H1 (cell line): Measurements from ENCODE around the gene DDR2. TPM values are rescaled to one million over a fixed set of nuclear protein-coding genes. Genes with fewer than 3 reads are reported as not detected.

Source experiments
- CTCF ChIA-PET: fragments of 300-600 bp; sonication (Branson Sonifier 250); formaldehyde crosslinking; loops from one replicate; lab custom pipeline; 2021; ENCODE audit not compliant: partially characterized antibody; lab: Charles Lee
- POLR2A ChIA-PET: fragments of 300-600 bp; sonication (Branson Sonifier 250); formaldehyde crosslinking; loops from one replicate; lab custom pipeline; 2021; ENCODE audit warnings: inconsistent platforms; ENCODE audit not compliant: partially characterized antibody; lab: Charles Lee
- DNase-seq, 2 experiments: peaks; one replicate each; pipeline versions ENCODE4 v3.0.0 to v3.0.0-alpha.2; 2010 to 2022; ENCODE audit warnings: low spot score in 2 of 2, low read depth in 1 of 2, mixed read lengths in 1 of 2
- FAIRE-seq: peaks from 2 replicates; lab custom pipeline; 2011; peaks lifted over from hg19 to GRCh38; lab: Jason Lieb, UNC
- H2AFZ ChIP-seq: 2 replicates; pipeline ENCODE4 v1.8.1; 2012; ENCODE audit warnings: low read length, inconsistent platforms
- H2AK5ac ChIP-seq: 2 replicates; pipeline ENCODE4 v1.6.1; 2013; ENCODE audit warnings: low read depth, low read length
- H2BK120ac ChIP-seq: replicated peaks from 2 replicates; pipeline ENCODE3; 2013; ENCODE audit warnings: low read depth, low read length, inconsistent platforms
- H2BK12ac ChIP-seq: 2 replicates; pipeline ENCODE4 v1.6.1; 2013; ENCODE audit warnings: low read depth, low read length
- H2BK15ac ChIP-seq: 2 replicates; pipeline ENCODE4 v1.6.1; 2013; ENCODE audit warnings: low read length
- H2BK20ac ChIP-seq: 2 replicates; pipeline ENCODE4 v1.6.1; 2013; ENCODE audit warnings: low read length
- H2BK5ac ChIP-seq: 2 replicates; pipeline ENCODE4 v1.6.1; 2013; ENCODE audit warnings: low read depth, low read length
- H3K14ac ChIP-seq: 2 replicates; pipeline ENCODE4 v1.6.1; 2013; ENCODE audit warnings: inconsistent platforms; ENCODE audit not compliant: insufficient read length
- H3K18ac ChIP-seq: 2 replicates; pipeline ENCODE4 v1.6.1; 2013; ENCODE audit warnings: low read length; ENCODE audit errors: extremely low read depth
- H3K23ac ChIP-seq: 2 replicates; pipeline ENCODE4 v1.6.1; 2013; ENCODE audit warnings: inconsistent platforms; ENCODE audit not compliant: insufficient read length
- H3K23me2 ChIP-seq: 2 replicates; pipeline ENCODE4 v1.6.1; 2013; ENCODE audit warnings: low read depth, low read length
- H3K27ac ChIP-seq: 2 replicates; pipeline ENCODE4 v1.6.1; 2011; ENCODE audit warnings: low read depth, low read length, inconsistent platforms
- H3K27me3 ChIP-seq, 4 experiments: replicated peaks in 1 of 4; 1 replicate in 1 of 4; 2 replicates in 3 of 4; pipeline versions ENCODE4 v1.6.1 to v1.8.1; 2011 to 2013; ENCODE audit warnings: low read length in 3 of 4, mild to moderate bottlenecking in 3 of 4, inconsistent platforms in 2 of 4, mixed read lengths in 2 of 4, moderate library complexity in 1 of 4; ENCODE audit not compliant: control insufficient read depth in 3 of 4, insufficient read depth in 3 of 4; ENCODE audit errors: extremely low read depth in 1 of 4
- H3K36me3 ChIP-seq, 4 experiments: 2 replicates each; pipeline versions ENCODE4 v1.6.1 to v1.8.1; 2011 to 2013; ENCODE audit warnings: mild to moderate bottlenecking in 4 of 4, low read length in 3 of 4, moderate library complexity in 2 of 4, control low read depth in 1 of 4, inconsistent platforms in 1 of 4; ENCODE audit not compliant: insufficient read depth in 4 of 4, control insufficient read depth in 2 of 4
- H3K4ac ChIP-seq: replicated peaks from 2 replicates; pipeline ENCODE3; 2013; ENCODE audit warnings: low read length, low read depth, mixed read lengths, inconsistent platforms; ENCODE audit not compliant: insufficient read length
- H3K4me1 ChIP-seq, 4 experiments: replicated peaks in 1 of 4; 1 replicate in 1 of 4; 2 replicates in 3 of 4; pipeline versions ENCODE4 v1.6.1 to v1.8.1; 2011 to 2013; ENCODE audit warnings: low read length in 3 of 4, inconsistent platforms in 2 of 4, mixed read lengths in 1 of 4; ENCODE audit not compliant: insufficient read depth in 4 of 4, control insufficient read depth in 3 of 4
- H3K4me2 ChIP-seq, 2 experiments: 2 replicates each; pipeline versions ENCODE4 v1.6.1 to v1.8.1; 2011 to 2013; ENCODE audit warnings: low read depth in 2 of 2, low read length in 2 of 2, control low read depth in 1 of 2, inconsistent platforms in 1 of 2, mild to moderate bottlenecking in 1 of 2; ENCODE audit not compliant: insufficient read depth in 1 of 2
- H3K4me3 ChIP-seq, 4 experiments: fragments of 200-600, 300-600 bp in 1 of 4; sonication (generic), shearing (Covaris generic), sonication (Bioruptor Twin) in 1 of 4; 2 replicates each; pipeline versions ENCODE4 v1.5.1 to v1.8.1; 2011 to 2016; ENCODE audit warnings: low read length in 4 of 4, low read depth in 3 of 4, control low read depth in 2 of 4, inconsistent platforms in 2 of 4, mild to moderate bottlenecking in 2 of 4, mixed read lengths in 1 of 4, moderate library complexity in 1 of 4; ENCODE audit not compliant: insufficient read depth in 2 of 4; ENCODE audit errors: extremely low read depth in 1 of 4
- H3K56ac ChIP-seq: replicated peaks from 2 replicates; pipeline ENCODE3; 2013; ENCODE audit warnings: low read depth, mild to moderate bottlenecking, mixed read lengths, low read length, inconsistent platforms; ENCODE audit not compliant: insufficient read length
- H3K79me1 ChIP-seq: 2 replicates; pipeline ENCODE4 v1.6.1; 2013; ENCODE audit warnings: low read depth, low read length, control low read depth
- H3K79me2 ChIP-seq, 2 experiments: 2 replicates each; pipeline versions ENCODE4 v1.6.1 to v1.8.1; 2012 to 2013; ENCODE audit warnings: low read length in 2 of 2, mild to moderate bottlenecking in 2 of 2, inconsistent platforms in 1 of 2; ENCODE audit not compliant: insufficient read depth in 2 of 2, control insufficient read depth in 1 of 2
- H3K9ac ChIP-seq, 4 experiments: replicated peaks in 1 of 4; 1 replicate in 1 of 4; 2 replicates in 3 of 4; pipeline versions ENCODE4 v1.6.1 to v1.8.1; 2011 to 2013; ENCODE audit warnings: low read depth in 3 of 4, low read length in 3 of 4, control low read depth in 2 of 4, mild to moderate bottlenecking in 2 of 4, moderate library complexity in 2 of 4, inconsistent platforms in 1 of 4; ENCODE audit errors: extremely low read depth in 1 of 4
- H3K9me3 ChIP-seq, 2 experiments: 2 replicates each; pipeline versions ENCODE4 v1.6.1 to v1.8.1; 2012 to 2013; ENCODE audit warnings: mild to moderate bottlenecking in 2 of 2, moderate library complexity in 2 of 2, control low read depth in 1 of 2, inconsistent platforms in 1 of 2, low read depth in 1 of 2, low read length in 1 of 2, mixed read lengths in 1 of 2; ENCODE audit not compliant: insufficient read depth in 2 of 2
- H4K20me1 ChIP-seq, 2 experiments: replicated peaks in 1 of 2; 2 replicates each; pipeline versions ENCODE3 to v1.8.1; 2011 to 2013; ENCODE audit warnings: inconsistent platforms in 2 of 2, low read length in 2 of 2, mild to moderate bottlenecking in 1 of 2; ENCODE audit not compliant: insufficient read depth in 2 of 2, control insufficient read depth in 1 of 2
- H4K5ac ChIP-seq: 2 replicates; pipeline ENCODE4 v1.6.1; 2013; ENCODE audit warnings: low read length, low read depth, mixed read lengths, inconsistent platforms; ENCODE audit not compliant: insufficient read length
- H4K8ac ChIP-seq: 2 replicates; pipeline ENCODE4 v1.8.0; 2013; ENCODE audit warnings: mild to moderate bottlenecking, moderate library complexity, low read length, inconsistent platforms; ENCODE audit not compliant: insufficient read depth; ENCODE audit errors: extremely low read depth
- H4K91ac ChIP-seq: replicated peaks from 2 replicates; pipeline ENCODE3; 2013; ENCODE audit warnings: low read length, mixed read lengths, inconsistent platforms; ENCODE audit not compliant: insufficient read length
- ATF3 ChIP-seq: IDR thresholded peaks from 2 replicates; pipeline ENCODE4 v1.6.1; 2011; ENCODE audit warnings: low read depth, mild to moderate bottlenecking, low read length; ENCODE audit not compliant: insufficient read depth
- BCL11A ChIP-seq, 2 experiments: IDR thresholded peaks; one replicate each; pipeline ENCODE4 v1.6.1; 2011; ENCODE audit warnings: low read depth in 2 of 2, low read length in 2 of 2, mild to moderate bottlenecking in 2 of 2
- CBX5 ChIP-seq: fragments of 300-800, 300-1000 bp; sonication (generic); IDR thresholded peaks from 2 replicates; pipeline ENCODE4 v1.7.1; 2016; ENCODE audit warnings: antibody characterized with exemption, low read length, low read depth
- GABPA ChIP-seq: IDR thresholded peaks from 2 replicates; pipeline ENCODE4 v1.6.1; 2011; ENCODE audit warnings: mild to moderate bottlenecking, low read length, moderate library complexity, borderline replicate concordance; ENCODE audit not compliant: insufficient read depth
- HDAC2 ChIP-seq, 2 experiments: fragments of 300-600 bp in 1 of 2; sonication (generic) in 1 of 2; IDR thresholded peaks; 2 replicates each; pipeline ENCODE4 v1.6.1; 2011 to 2012; ENCODE audit warnings: low read depth in 2 of 2, low read length in 2 of 2, mild to moderate bottlenecking in 2 of 2, moderate library complexity in 2 of 2, borderline replicate concordance in 1 of 2, inconsistent platforms in 1 of 2
- POLR2A ChIP-seq, 2 experiments: IDR thresholded peaks; 1 replicate in 1 of 2; 2 replicates in 1 of 2; pipeline ENCODE4 v1.6.1; 2011; ENCODE audit warnings: low read depth in 2 of 2, low read length in 2 of 2, mild to moderate bottlenecking in 2 of 2; ENCODE audit errors: control extremely low read depth in 1 of 2
- POLR2AphosphoS5 ChIP-seq: IDR thresholded peaks from 2 replicates; pipeline ENCODE4 v1.6.1; 2011; ENCODE audit warnings: low read depth, low read length
- RAD21 ChIP-seq, 2 experiments: IDR thresholded peaks in 1 of 2; conservative IDR thresholded peaks in 1 of 2; 2 replicates each; pipeline ENCODE4 v1.6.1; 2011; ENCODE audit warnings: low read depth in 2 of 2, low read length in 2 of 2, improper control_type of control experiment in 1 of 2, inconsistent platforms in 1 of 2, mild to moderate bottlenecking in 1 of 2, moderate library complexity in 1 of 2
- RFX5 ChIP-seq: IDR thresholded peaks from 2 replicates; pipeline ENCODE4 v1.6.1; 2011; ENCODE audit warnings: low read depth, low read length, improper control_type of control experiment, borderline replicate concordance
- SP1 ChIP-seq: IDR thresholded peaks from 2 replicates; pipeline ENCODE4 v1.6.1; 2011; ENCODE audit warnings: low read depth, low read length
- SP2 ChIP-seq: IDR thresholded peaks from 2 replicates; pipeline ENCODE4 v1.6.1; 2012; ENCODE audit warnings: mild to moderate bottlenecking, low read length, inconsistent platforms
- SUZ12 ChIP-seq: fragments of 200-600 bp; sonication (generic); IDR thresholded peaks from 2 replicates; pipeline ENCODE4 v1.6.1; 2012; ENCODE audit warnings: mild to moderate bottlenecking, inconsistent platforms, low read length, moderate library complexity, mixed read lengths
- TAF7 ChIP-seq: optimal IDR thresholded peaks from 2 replicates; pipeline ENCODE3; 2011; ENCODE audit warnings: low read depth, mild to moderate bottlenecking, inconsistent platforms, low read length, moderate library complexity, borderline replicate concordance
- WGBS, 2 experiments: shearing (Covaris generic) in 1 of 2; methylation state at CpG; one replicate each; pipeline versions ENCODE4 v1.1.6 to v1.1.7; 2013 to 2015; ENCODE audit warnings: low lambda C conversion rate in 2 of 2, mixed read lengths in 2 of 2, inconsistent platforms in 1 of 2, low coverage in 1 of 2, missing lambda C conversion rate in 1 of 2; ENCODE audit not compliant: insufficient replicate concordance in 2 of 2, insufficient coverage in 1 of 2, insufficient read length in 1 of 2; ENCODE audit errors: extremely low coverage in 1 of 2, missing lambda C conversion rate in 1 of 2; 5-methylcytosine and 5-hydroxymethylcytosine counted together
- polyA plus RNA-seq, 7 experiments: library from polyadenylated mRNA; depleted of rRNA in 3 of 7; stranded (reverse) in 5 of 7; unstranded in 2 of 7; fragments of >200 nt in 5 of 7; fragments of 200-250 nt in 2 of 7; gene quantifications; 1 replicate in 5 of 7; 2 replicates in 1 of 7; 4 replicates in 1 of 7; pipeline versions ENCODE4 v1.2.1 to v1.2.3, GENCODE V29; 2011 to 2013; ENCODE audit warnings: missing spikeins in 2 of 7, mixed read lengths in 2 of 7
- total RNA-seq: library from RNA; stranded (reverse); fragmentation: NEBNext Ultra II Directional; extraction: Animal tissue kit (Norgen Biotek cat#: 25700); gene quantifications from 2 replicates; pipeline ENCODE4 v1.2.1, GENCODE V29; 2021

The DDR2 gene
- total and polyA plus RNA-seq, 2 of the 8 experiments (the other 6 are each of a cell fraction or from before 2014, with no cell fraction given) = 1.00 to 2.1 TPM

GRCh38 chr1:162756523-162756922 is 124.3 kb downstream of the DDR2 start:
- no peak for FAIRE-seq
- ChIA-PET POLR2A (no interaction called here), CTCF (interaction anchor here (2.0 kb wide), 1 partner anchor 11 kb away, joined by 4 read pairs; no protein-coding TSS in a partner anchor)
- TF ChIP-seq SUZ12 (no peak), TAF7 (no peak), SP1 (no peak), SP2 (no peak), RAD21 (IDR thresholded peaks at IDR 0.05 in 1 of 2, conservative IDR thresholded peaks at IDR 0.05 in 1 of 2; ENCODE audit: low read depth in 2 of 2, low read length in 2 of 2) (peak; percentile 14 to 28; a peak in 3 of 4 replicates), BCL11A (IDR thresholded peaks at IDR 0.05; ENCODE audit: low read depth in 2 of 2, low read length in 2 of 2) (no peak), ATF3 (no peak), HDAC2 (IDR thresholded peaks at IDR 0.05; ENCODE audit: borderline replicate concordance in 1 of 2, low read depth in 2 of 2, low read length in 2 of 2) (no peak), POLR2AphosphoS5 (no peak), RFX5 (no peak), GABPA (no peak), POLR2A (IDR thresholded peaks at IDR 0.05; ENCODE audit: control extremely low read depth in 1 of 2, low read depth in 2 of 2, low read length in 2 of 2) (no peak), CBX5 (no peak)

More at GRCh38 chr1:162756523-162756922, 124.3 kb downstream of the DDR2 start:
- H2BK20ac ChIP-seq = no peak overlapping the region
- no peak overlapping the region for H2AFZ ChIP-seq
- 79% methylated on average over 5 of the region's 5 CpGs; no CpG with 5 or more reads in 1 of the 2 experiments for WGBS, 2 experiments
- H3K27ac ChIP-seq = no peak overlapping the region
- H4K20me1 ChIP-seq = no peaks in the 10 kb centered on the region
- H3K9me3 ChIP-seq = no peaks in the 10 kb centered on the region
- no peak overlapping the region for H4K91ac ChIP-seq
- no peak overlapping the region for H2AK5ac ChIP-seq
- H3K23me2 ChIP-seq = no peaks in the 10 kb centered on the region
- no peaks in the 10 kb centered on the region for H3K79me2 ChIP-seq
- H3K4ac ChIP-seq = no peak overlapping the region
- no peak overlapping the region for H2BK5ac ChIP-seq
- H3K9ac ChIP-seq = no peak overlapping the region
- no peak overlapping the region for H2BK12ac ChIP-seq
- no peak overlapping the region for H2BK120ac ChIP-seq
- H3K23ac ChIP-seq = no peak overlapping the region
- no peak for DNase-seq
- no peaks in the 10 kb centered on the region for H3K79me1 ChIP-seq
- H3K4me2 ChIP-seq = no peak overlapping the region
- H4K8ac ChIP-seq = no peak overlapping the region
- H3K56ac ChIP-seq = no peak overlapping the region
- no peak overlapping the region for H3K18ac ChIP-seq
- H3K4me3 ChIP-seq = no peak overlapping the region
- H3K27me3 ChIP-seq = no peaks in the 10 kb centered on the region
- H3K36me3 ChIP-seq = no peaks in the 10 kb centered on the region
- H3K14ac ChIP-seq = no peak overlapping the region
- H2BK15ac ChIP-seq = no peak overlapping the region
- no peak overlapping the region for H4K5ac ChIP-seq
- no peaks in the 10 kb centered on the region for H3K4me1 ChIP-seq
